SK-N-MC (cell line): Measurements from ENCODE around the gene TNNI3K.

ENCODE experiments used
- EZH2 ChIP-seq: fragments of 200-600 bp; sonication (generic); IDR thresholded peaks from one replicate; pipeline ENCODE4 v1.6.1; 2017; ENCODE audit warnings: antibody characterized with exemption
- POLR2AphosphoS5 ChIP-seq: IDR thresholded peaks from 2 replicates; pipeline ENCODE4 v1.6.1; 2012; ENCODE audit warnings: mild to moderate bottlenecking, low read depth, low read length, borderline replicate concordance

- TF ChIP-seq POLR2AphosphoS5 (no peak), EZH2 (no peak)
Measured at GRCh38 chr1:74368335-74368734, 133.1 kb downstream of the TNNI3K start.
